ENCODE measurements around the gene PRR7. TPM values are rescaled to one million over a fixed set of nuclear protein-coding genes. Genes with fewer than 3 reads are reported as not detected.

PRR7 gene
- total and polyA plus RNA-seq, 2 of the 4 experiments (the other 2 are of a cell fraction), result 1.1 to 10.1 TPM

- DNase-seq (no peak), ATAC-seq (ENCODE audit: low read depth) (no peak)
- peak overlapping the region; percentile 48 for H2AK9ac ChIP-seq (replicated peaks; ENCODE audit: low read depth, low read length, poor library complexity)
- peaks cover 96% of the 10 kb centered on the region for H4K20me1 ChIP-seq (ENCODE audit: insufficient read depth, low read length)
- in situ Hi-C loops (cut with MboI; ENCODE audit: low sequenced_read_pairs), result no loop called here
- no peak overlapping the region for H2BK20ac ChIP-seq (ENCODE audit: low read depth, low read length)
- H2BK15ac ChIP-seq (ENCODE audit: low read depth, low read length), result no peak overlapping the region
- H3K27ac ChIP-seq (ENCODE audit: insufficient read depth, low read length), result no peak overlapping the region; the same call in 1 of the 2 replicates
- H4K5ac ChIP-seq (ENCODE audit: low read depth, low read length), result no peak overlapping the region
- no peak overlapping the region for H3K9ac ChIP-seq (ENCODE audit: low read depth, low read length)
- H3K9me1 ChIP-seq (ENCODE audit: insufficient read depth, low read length), result peaks cover 21% of the 10 kb centered on the region; the same call in 1 of the 2 replicates
- H3K18ac ChIP-seq (ENCODE audit: low read depth, low read length), result no peak overlapping the region
- no peak overlapping the region for H3K14ac ChIP-seq (replicated peaks; ENCODE audit: low read depth, low read length)
- H2BK5ac ChIP-seq (ENCODE audit: low read depth, low read length, poor library complexity, severe bottlenecking), result no peak overlapping the region
- H2AFZ ChIP-seq (replicated peaks; ENCODE audit: low read length, poor library complexity), result no peak overlapping the region
- no peak overlapping the region for H4K91ac ChIP-seq (ENCODE audit: insufficient read depth, low read depth, low read length)
- ChIA-PET CTCF (no interaction called here), POLR2A (ENCODE audit: unreplicated experiment) (no interaction called here)
- H3K27me3 ChIP-seq (ENCODE audit: control insufficient read depth, insufficient read depth, low read length), result no peaks in the 10 kb centered on the region
- peaks cover 47 to 89% of the 10 kb centered on the region in 2 experiments for H3K79me1 ChIP-seq (ENCODE audit: low read depth in 1 of 2, low read length in 2 of 2)
- H2AK5ac ChIP-seq (ENCODE audit: low read depth, low read length), result no peak overlapping the region
- no peak overlapping the region for H3K56ac ChIP-seq (ENCODE audit: extremely low read depth, insufficient read depth, low read length)
- dilution Hi-C loops (cut with HindIII; ENCODE audit: low sequenced_read_pairs, unreplicated experiment), result no loop called here
- H3K4ac ChIP-seq (ENCODE audit: low read depth, low read length), result no peak overlapping the region
- TF ChIP-seq MXI1 (IDR thresholded peaks at IDR 0.05; ENCODE audit: borderline replicate concordance, low read depth, low read length) (no peak), CEBPB (IDR thresholded peaks at IDR 0.05; ENCODE audit: low read depth, low read length) (no peak), POLR2A (IDR thresholded peaks at IDR 0.05; ENCODE audit: low read depth, low read length) (no peak), CTCF (conservative IDR thresholded peaks at IDR 0.05; ENCODE audit: low read depth, low read length) (no peak), RCOR1 (IDR thresholded peaks at IDR 0.05; ENCODE audit: insufficient replicate concordance, low read length) (no peak)
- no peaks in the 10 kb centered on the region for H3K9me3 ChIP-seq (ENCODE audit: control insufficient read depth, insufficient read depth, low read length)
- H3K4me2 ChIP-seq (ENCODE audit: low read depth, low read length), result no peak overlapping the region
- H3K36me3 ChIP-seq (ENCODE audit: control insufficient read depth, insufficient read depth, low read length), result peaks cover 89% of the 10 kb centered on the region
- no CpG with 5 or more reads among the region's 3 CpGs for WGBS, 2 experiments (ENCODE audit: extremely low coverage in 2 of 2, insufficient read length in 1 of 2)
- H4K8ac ChIP-seq (ENCODE audit: low read depth in 2 of 2, low read length in 2 of 2), result no peak overlapping the region
- H3K4me1 ChIP-seq (ENCODE audit: control insufficient read depth, insufficient read depth, low read length), result peaks cover 13% of the 10 kb centered on the region; the same call in 1 of the 2 replicates
- H2BK120ac ChIP-seq (ENCODE audit: low read depth, low read length), result no peak overlapping the region
- intact Hi-C loops (cut with micrococcal nuclease), result no loop called here
- H3K4me3 ChIP-seq (ENCODE audit: insufficient read depth, low read depth, low read length), result no peak overlapping the region
- H3K23ac ChIP-seq (ENCODE audit: low read depth, low read length), result peak overlapping the region; percentile 75; the same call in 1 of the 2 replicates
- BruUV-seq (replicated peaks), result no TSS peak
These were observed 39.6 kb downstream of the PRR7 start for GRCh38 chr5:177486256-177486655.

Measured in IMR-90 (cell line).